Aorta (tissue), 5 donors: ENCODE results near the gene SNX33. TPM values are rescaled to one million over a fixed set of nuclear protein-coding genes. Genes with fewer than 3 reads are reported as not detected.
"Not testable (repeated sequence)": the region's sequence is repeated elsewhere in the genome, so short reads cannot be mapped to it uniquely, and the experiment has no call there.

Experiments used
- ATAC-seq: fragments of 200-7000 bp; cut with Tn5 transposase; one replicate; pipeline ENCODE4 v1.9.1; 2022; ENCODE audit warnings: moderate library complexity; ENCODE audit not compliant: low FRiP score
- DNase-seq, 2 donors: peaks; one replicate each; pipeline ENCODE4 v3.0.0-alpha.2; 2020
- H3K27ac ChIP-seq, 2 donors: one replicate each; pipeline ENCODE4 v1.5.1; 2013; ENCODE audit warnings: low read length in 2 of 2, mild to moderate bottlenecking in 2 of 2, moderate library complexity in 2 of 2, control low read depth in 1 of 2, inconsistent platforms in 1 of 2, low read depth in 1 of 2
- H3K27me3 ChIP-seq, 2 donors: one replicate each; pipeline ENCODE4 v1.6.1; 2013; ENCODE audit warnings: control low read depth in 1 of 2, low read length in 1 of 2, mild to moderate bottlenecking in 1 of 2, moderate library complexity in 1 of 2; ENCODE audit not compliant: insufficient read depth in 2 of 2, control insufficient read depth in 1 of 2
- H3K36me3 ChIP-seq, 2 donors: one replicate each; pipeline ENCODE4 v1.6.1; 2013; ENCODE audit warnings: control low read depth in 1 of 2, low read length in 1 of 2, mild to moderate bottlenecking in 1 of 2; ENCODE audit not compliant: insufficient read depth in 2 of 2, control insufficient read depth in 1 of 2
- H3K4me1 ChIP-seq, 2 donors: one replicate each; pipeline ENCODE4 v1.6.1; 2013; ENCODE audit warnings: low read length in 2 of 2, control low read depth in 1 of 2, mild to moderate bottlenecking in 1 of 2, moderate library complexity in 1 of 2; ENCODE audit not compliant: insufficient read depth in 2 of 2, control insufficient read depth in 1 of 2
- H3K4me3 ChIP-seq, 2 donors: one replicate each; pipeline ENCODE4 v1.5.1; 2013; ENCODE audit warnings: low read length in 2 of 2, control low read depth in 1 of 2, mild to moderate bottlenecking in 1 of 2
- H3K9me3 ChIP-seq: one replicate; pipeline ENCODE4 v1.6.1; 2013; ENCODE audit warnings: mild to moderate bottlenecking, low read length; ENCODE audit not compliant: control insufficient read depth
- WGBS, 2 donors: extraction: QIAGEN DNeasy Blood & Tissue Kit; methylation state at CpG; one replicate each; pipeline ENCODE4 v1.1.7; 2013; 5-methylcytosine and 5-hydroxymethylcytosine counted together
- intact Hi-C, 2 donors: fragments of 100-400 bp; cut with DNase I; formaldehyde crosslinking; loops; one replicate each; pipeline versions ENCODE4 v1.14.2 to v1.15.0; 2022
- polyA plus RNA-seq, 2 donors: library from polyadenylated mRNA; stranded (reverse); fragments of 200-250 nt; gene quantifications; one replicate each; pipeline ENCODE4 v1.2.3, GENCODE V29; 2013
- total RNA-seq, 2 donors: library from RNA; stranded (reverse); fragmentation: NEBNext Ultra II Directional; extraction: Animal tissue kit (Norgen Biotek cat#: 25700); gene quantifications; one replicate each; pipeline ENCODE4 v1.2.1, GENCODE V29; 2021
- donor health status: healthy with polysubstance abuse.
- donor health status: Bipolar disorder and iron deficiency.
- donor health status: DM: no; HTN: no; CAD: no.
- donor health status: DM: no; HTN: no; CAD: no.
- donor health status: DM: yes; HTN: yes; CAD: no.

Gene SNX33
- total and polyA plus RNA-seq, 4 donors: 6.3 to 59.5 (median 28.8) TPM

DNA sequence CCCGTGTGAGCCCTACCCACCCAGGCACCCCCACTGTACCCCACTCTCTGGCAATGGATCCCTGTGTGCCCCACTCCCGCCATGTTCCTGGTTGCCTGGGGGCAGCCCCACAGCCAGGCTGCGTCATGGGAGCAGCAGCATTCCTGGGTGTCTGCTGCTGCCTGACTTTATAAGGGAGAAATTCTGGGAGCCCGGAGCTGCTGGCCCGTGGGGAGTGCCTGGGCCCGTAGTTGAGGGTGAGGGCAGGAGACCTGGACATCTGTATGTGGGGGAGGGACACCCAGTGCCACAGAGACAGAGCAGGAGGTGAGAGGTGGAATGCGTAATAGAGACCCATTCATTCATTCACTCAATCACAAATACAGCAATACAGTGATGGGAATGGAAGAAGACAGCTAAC lies 49.8 kb downstream of the SNX33 start:
- peak in 1 of 2 donors; percentile 83 for DNase-seq
- ATAC-seq: peak; percentile 6
- Histone ChIP-seq H3K27me3 (no peaks in the 10 kb centered on the region), H3K36me3 (no peaks in the 10 kb centered on the region), H3K4me1 (peaks cover 3% of the 10 kb centered on the region in 2 donors), H3K4me3 (no peak overlapping the region), H3K9me3 (no peaks in the 10 kb centered on the region), H3K27ac (peak overlapping the region; percentile 30 to 96)
- intact Hi-C loops: no loop called here
- WGBS, 2 donors: 14 to 16% methylated on average over 7 of the region's 7 CpGs

- ATAC-seq, H3K27me3 ChIP-seq, H3K9me3 ChIP-seq, intact Hi-C loops, H3K4me1 ChIP-seq, H3K4me3 ChIP-seq, H3K36me3 ChIP-seq: not testable (repeated sequence)
- WGBS, 2 donors: 34 to 49% methylated on average over 15 to 21 of the region's 21 CpGs
- DNase-seq: peak in 1 of 2 donors; percentile 84
- peak overlapping the region; percentile 45 to 53 for H3K27ac ChIP-seq
These were observed 50.4 kb downstream of the SNX33 start for GRCh38 chr15:75697974-75698747.

DNA sequence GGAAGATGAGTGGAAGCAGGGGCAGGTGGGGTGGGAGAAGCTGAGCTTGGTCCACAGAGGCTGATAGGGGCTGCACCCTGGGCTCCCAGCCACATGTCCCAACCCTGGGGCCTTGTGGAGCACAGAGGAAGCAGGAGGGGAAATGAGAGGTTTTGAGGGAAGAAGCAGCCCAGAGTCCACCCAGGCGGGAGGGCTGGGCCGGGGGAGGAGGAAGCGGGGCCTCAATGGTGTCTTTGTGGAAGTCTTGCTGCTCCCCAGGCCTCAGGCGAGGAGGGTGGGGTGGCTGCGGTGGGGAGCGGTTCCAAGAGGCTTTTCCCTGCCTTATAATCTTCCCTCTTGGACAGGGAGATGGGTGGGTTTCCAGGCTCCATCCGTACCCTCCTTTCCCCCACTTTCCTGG lies 51.8 kb downstream of the SNX33 start:
- H3K9me3 ChIP-seq, DNase-seq, H3K36me3 ChIP-seq, ATAC-seq, H3K4me3 ChIP-seq, H3K4me1 ChIP-seq, H3K27me3 ChIP-seq, intact Hi-C loops: not testable (repeated sequence)
- 69 to 74% methylated on average over 5 to 7 of the region's 7 CpGs for WGBS, 2 donors
- peak overlapping the region; percentile 50 to 78 for H3K27ac ChIP-seq

- H3K36me3 ChIP-seq, H3K4me3 ChIP-seq, H3K4me1 ChIP-seq, intact Hi-C loops, H3K9me3 ChIP-seq, H3K27me3 ChIP-seq: not testable (repeated sequence)
- DNase-seq: peak; percentile 91 to 94
- ATAC-seq: peak; percentile 13
- 1 to 2% methylated on average over 11 to 16 of the region's 17 CpGs for WGBS, 2 donors
- H3K27ac ChIP-seq: peak overlapping the region in 1 of 2 donors; percentile 78
These were observed 52.5 kb downstream of the SNX33 start for GRCh38 chr15:75699961-75700874.

- intact Hi-C loops, H3K36me3 ChIP-seq, H3K4me3 ChIP-seq, DNase-seq, H3K4me1 ChIP-seq, H3K27me3 ChIP-seq, H3K9me3 ChIP-seq, ATAC-seq: not testable (repeated sequence)
- WGBS, 2 donors: 15 to 17% methylated on average over 10 to 13 of the region's 13 CpGs
- H3K27ac ChIP-seq: peak overlapping the region; percentile 68 to 97
These were observed 53.6 kb downstream of the SNX33 start for GRCh38 chr15:75701071-75702003.

DNA sequence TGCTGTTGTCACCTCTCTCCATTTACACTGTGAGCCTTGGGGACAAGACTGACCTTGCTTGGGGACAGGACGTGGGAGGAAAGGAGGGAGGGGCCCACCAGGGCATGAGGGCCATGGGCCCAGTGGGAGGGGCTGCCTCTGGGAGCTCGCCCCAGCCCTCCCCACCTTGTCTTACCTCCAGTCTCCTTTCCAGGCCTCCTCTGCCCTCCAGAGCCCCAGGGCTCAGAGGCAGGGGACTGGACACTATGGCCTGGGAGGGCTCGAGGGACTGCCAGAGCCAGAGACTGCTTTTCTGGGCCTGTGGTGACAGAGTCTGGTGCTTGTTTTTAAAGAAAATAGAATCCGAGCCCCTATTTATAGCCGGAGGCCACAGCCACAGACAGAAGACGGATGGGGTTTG lies 54.7 kb downstream of the SNX33 start:
- intact Hi-C loops: no loop called here
- DNase-seq (no peak), ATAC-seq (no peak)
- 0 to 5% methylated on average over 5 to 6 of the region's 6 CpGs for WGBS, 2 donors
- H3K27me3 ChIP-seq: no peaks in the 10 kb centered on the region
- H3K9me3 ChIP-seq: no peaks in the 10 kb centered on the region
- H3K36me3 ChIP-seq: no peaks in the 10 kb centered on the region
- H3K4me1 ChIP-seq: peaks cover 3% of the 10 kb centered on the region in 2 donors
- peak overlapping the region; percentile 62 to 97 for H3K27ac ChIP-seq
- no peak overlapping the region for H3K4me3 ChIP-seq

GRCh38 chr15:75703440-75704262 lies 55.9 kb downstream of the SNX33 start:
- H3K4me3 ChIP-seq, H3K9me3 ChIP-seq, DNase-seq, H3K27me3 ChIP-seq, H3K4me1 ChIP-seq, intact Hi-C loops, H3K36me3 ChIP-seq: not testable (repeated sequence)
- ATAC-seq: peak; percentile 83
- peak overlapping the region; percentile 88 to 92 for H3K27ac ChIP-seq
- 2 to 13% methylated on average over 7 to 12 of the region's 18 CpGs for WGBS, 2 donors
